GM19467 (cell line): ENCODE measurements around the gene QRICH2.
"Not testable (repeated sequence)": the region's sequence is repeated elsewhere in the genome, so short reads cannot be mapped to it uniquely, and the experiment has no call there.

Experiments
- ATAC-seq: cut with Tn5 transposase; IDR thresholded peaks from one replicate; pipeline ENCODE4 v1.9.1; 2021; ENCODE audit warnings: mild to moderate bottlenecking, moderate library complexity; ENCODE audit not compliant: unreplicated experiment

Gene QRICH2

DNA sequence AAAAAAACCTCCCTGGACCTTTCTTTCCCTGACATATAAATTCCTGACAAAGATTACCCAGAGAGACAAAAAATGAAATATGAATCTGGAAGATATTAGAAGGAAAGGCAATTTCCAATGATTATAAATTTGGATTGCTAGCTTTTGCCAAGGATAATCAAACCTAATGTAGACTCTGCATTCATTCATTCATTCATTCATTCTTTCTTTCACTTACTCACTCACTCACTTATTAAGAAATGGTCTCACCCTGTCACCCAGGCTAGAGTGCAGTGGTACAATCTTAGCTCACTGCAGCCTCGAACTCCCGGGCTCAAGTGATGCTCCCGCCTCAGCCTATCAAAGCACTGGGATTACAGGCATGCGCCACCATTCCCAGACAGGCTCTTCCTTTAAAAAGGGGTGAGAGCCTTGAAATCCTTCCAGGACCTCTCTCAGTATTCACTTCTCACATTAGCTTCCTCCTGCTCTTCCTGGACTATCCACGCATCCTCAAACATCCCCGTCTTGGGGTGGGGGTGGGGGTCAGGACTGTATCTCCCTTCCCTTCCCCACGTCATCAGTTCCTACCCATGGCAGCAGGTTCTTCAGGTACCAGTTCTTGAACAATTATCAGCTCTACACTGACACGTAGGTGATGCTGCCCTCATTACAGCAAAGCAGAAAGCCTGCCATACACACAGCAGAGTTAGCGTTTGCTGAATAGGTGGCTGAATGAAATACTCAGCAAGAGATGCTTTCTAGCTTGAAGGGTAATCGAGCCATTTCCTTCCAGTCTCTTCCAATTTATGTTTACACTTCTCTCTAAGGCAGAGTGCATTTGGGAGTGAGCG lies 25.8 kb upstream of the QRICH2 start:
- ATAC-seq: no peak

DNA sequence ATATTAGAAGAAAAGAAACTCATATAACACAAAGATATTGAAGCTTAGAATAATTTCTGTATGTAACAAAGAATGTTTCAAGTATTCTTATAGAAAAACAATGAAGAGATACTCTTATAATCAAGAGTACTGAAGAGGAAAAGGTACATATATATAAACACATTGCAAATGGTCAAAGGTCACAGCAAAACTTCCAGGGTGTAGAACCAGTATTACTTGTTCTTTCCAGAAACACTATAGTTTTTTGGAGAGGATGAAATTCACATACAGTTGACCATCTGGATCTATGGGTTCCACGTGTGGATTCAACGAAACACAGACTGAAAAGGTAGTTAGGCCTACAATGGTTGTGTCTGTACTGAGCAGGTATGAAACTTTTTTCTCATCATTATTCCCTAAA lies 23.0 kb upstream of the QRICH2 start:
- no peak for ATAC-seq

DNA sequence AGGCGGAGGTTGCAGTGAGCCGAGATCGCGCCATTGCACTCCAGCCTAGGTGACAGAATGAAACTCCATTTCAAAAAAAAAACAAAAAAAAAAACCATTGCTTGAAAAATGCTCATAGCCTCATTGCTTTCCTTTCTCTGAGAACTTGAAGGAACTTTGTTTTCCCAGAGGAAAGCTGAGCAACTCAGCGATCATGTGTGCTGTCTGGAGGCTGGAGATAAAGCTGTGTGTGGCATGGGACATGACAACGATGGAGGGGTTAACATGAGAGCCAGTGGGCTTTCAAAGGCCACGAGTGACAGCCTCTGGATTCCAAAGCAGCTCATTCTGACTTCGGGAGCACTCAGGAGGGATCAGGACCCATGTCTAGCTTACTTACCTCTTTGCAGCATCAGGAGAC lies 21.6 kb upstream of the QRICH2 start:
- ATAC-seq: no peak

DNA sequence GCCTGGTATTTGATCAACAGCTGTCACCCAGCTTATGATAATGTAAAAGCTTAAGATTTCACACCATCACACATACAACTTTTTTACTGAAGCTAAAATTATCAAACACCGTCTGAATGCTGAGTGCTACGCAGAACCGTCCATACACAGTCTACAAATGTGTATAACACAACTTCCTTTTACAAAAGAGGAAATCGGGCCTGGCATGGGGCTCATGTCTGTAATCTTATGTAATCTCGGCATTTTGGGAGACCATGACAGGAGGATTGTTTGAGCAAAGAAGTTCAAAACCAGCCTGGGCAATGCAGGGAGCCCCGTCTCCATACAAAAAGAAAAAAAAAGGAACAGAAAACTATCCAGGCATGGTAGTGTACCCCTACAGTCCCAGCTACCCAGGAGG lies 19.6 kb upstream of the QRICH2 start:
- no peak for ATAC-seq

DNA sequence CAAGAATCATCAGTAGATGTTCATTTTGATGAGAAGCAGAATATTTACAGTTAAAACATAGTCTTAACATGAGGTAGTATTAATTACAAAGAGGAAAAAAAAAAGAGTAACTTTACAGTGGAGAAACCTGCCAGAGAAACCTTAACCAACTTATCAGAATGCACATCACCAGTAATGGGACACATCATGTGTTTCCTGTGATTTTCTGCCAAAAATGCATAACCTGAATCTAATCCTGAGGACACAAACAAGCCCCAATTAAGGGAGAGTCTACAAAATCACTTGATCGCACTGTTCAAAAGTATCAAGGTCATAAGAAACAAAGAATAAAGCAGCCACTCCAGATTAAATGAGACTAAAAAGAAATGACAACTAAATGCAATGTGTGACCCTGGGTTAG lies 18.2 kb upstream of the QRICH2 start:
- no peak for ATAC-seq

DNA sequence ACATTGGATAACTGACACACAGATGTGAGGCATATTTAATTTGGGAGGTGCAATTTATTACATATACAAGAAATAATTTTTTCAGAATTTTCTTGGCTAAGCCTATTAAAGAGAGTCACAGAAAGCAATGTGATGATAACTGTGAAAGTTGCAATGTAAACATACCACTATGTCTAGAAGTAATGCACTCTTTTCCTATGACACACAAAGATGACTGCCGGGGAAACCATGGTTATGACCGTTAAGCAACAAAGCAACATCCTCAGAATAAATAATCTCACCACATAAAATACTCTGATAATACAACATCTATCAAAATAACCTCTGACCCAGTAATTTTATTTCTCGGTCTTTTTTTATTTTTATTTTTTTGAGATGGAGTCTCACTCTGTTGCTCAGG lies 10.5 kb upstream of the QRICH2 start:
- ATAC-seq: no peak

DNA sequence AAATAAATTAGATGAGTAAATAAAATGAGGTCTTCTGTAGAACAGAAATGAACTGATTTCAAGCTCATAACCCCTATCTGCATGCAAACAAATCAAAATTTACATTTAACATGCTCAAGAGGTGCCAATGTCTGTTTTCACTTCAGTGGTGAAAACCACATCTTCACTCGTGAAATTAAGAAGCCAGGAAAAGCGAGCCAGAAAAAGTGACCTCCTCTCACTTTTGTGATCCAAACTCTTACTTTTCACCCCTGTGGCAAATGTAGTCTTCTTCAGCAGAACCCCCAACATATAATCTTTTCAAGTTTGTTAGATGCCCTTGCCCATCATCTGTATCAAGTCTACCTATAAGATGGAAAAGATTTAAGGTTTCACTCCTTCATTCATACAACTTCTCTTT lies 9.5 kb upstream of the QRICH2 start:
- ATAC-seq: no peak

DNA sequence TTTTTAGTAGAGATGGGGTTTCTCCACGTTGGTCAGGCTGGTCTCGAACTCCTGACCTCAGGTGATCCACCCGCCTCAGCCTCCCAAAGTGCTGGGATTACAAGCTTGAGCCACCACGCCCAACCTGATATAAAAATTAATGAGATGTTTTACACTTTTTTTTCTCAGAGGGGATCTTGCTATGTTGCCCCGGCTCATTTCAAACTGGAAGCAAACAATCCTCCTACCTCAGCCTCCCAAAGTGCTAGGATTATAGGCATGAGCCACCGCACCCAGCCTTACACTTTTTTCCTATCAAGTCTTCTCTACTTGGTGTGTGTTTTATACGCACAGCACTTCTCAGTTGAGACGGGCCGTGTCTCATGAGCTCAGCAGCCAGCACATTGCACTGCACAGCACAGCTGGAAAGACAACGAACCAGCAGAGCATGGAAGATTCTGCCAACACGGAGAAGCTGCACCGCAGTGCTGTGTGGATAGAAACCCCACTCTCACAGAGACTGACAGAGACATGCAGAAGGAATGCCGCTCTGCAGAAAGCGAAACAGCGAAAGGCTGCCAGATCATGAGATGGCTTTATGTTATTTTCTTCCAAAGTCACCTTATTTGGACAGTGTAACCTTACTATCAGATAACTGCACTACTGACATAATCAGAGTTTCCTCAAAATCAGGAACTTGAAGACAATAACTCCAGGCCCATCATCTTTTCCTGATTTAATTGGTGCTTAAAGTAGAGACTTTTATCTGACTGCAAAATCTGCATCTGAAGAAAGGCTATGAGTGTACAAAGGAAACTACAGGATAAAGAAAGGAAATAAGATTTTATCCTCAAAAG lies 6.5 kb upstream of the QRICH2 start:
- no peak for ATAC-seq

DNA sequence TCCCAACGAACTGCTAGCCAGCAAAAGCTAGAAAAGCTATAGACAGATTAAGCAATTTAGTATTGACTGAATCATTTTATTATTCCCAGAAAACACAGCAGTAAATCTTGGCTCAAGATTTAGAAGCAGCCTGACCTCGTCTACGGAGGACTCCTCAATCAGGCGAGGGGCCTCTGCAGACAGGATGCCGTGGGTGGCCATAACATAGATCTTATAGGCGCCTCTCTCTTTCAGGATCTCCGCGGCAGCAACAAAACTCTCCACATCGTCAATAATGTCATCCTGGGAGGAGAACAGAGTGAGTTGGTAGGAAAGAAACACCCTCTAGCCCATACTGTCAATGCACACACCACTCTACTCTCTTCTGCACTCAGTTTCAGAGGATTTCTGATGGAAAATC lies 4.7 kb upstream of the QRICH2 start:
- ATAC-seq: no peak

DNA sequence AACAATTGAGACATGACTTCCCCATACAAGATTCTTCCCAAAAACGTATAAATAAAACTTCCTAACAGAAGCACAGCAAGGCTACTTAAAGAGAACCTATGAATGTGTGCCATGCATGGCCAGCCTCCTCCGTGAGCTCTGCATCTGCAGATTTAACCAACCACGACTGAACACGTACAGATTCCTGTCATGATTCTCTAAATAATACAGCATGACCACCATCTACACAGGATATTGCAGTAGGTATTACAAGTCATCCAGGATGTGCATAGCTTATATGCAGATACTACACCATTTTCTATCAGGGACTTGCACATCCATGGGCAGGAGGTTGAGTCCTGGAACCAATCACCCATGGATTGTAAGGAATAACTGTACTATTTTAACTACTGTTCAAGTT lies 1.4 kb upstream of the QRICH2 start:
- no peak for ATAC-seq

DNA sequence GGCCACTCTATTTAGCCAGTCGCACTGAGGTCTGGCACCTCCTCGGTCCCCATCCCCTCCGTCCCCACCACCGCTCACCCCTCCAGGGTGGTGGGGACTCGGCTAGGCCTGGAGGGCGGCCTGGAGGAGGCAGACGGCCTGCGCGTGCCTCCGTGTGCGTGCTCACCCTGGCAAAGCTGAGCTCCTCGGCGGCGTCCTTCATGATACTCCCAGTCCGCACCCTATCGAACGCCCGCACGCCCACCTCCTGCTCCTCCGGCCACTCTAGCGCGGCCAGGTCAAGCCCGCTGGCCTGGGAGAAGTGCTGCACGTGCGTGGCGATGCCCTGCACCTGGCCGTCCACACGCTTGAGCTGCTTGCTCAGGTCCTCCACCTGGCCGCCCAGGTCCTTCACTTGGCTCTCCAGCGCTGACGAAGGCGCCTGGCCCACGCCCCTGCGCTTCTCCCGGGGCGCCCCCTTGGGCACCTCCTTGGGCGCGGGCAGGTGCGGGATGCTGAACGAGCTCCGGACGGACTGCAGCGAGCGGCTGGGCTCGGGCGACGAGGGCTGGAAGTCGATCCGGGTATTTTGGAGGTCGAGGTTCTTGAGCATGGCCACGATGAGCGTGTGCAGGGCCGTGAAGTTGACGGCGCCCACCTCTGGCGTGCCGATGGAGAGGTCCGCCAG lies 644 bp downstream of the QRICH2 start:
- no peak for ATAC-seq

DNA sequence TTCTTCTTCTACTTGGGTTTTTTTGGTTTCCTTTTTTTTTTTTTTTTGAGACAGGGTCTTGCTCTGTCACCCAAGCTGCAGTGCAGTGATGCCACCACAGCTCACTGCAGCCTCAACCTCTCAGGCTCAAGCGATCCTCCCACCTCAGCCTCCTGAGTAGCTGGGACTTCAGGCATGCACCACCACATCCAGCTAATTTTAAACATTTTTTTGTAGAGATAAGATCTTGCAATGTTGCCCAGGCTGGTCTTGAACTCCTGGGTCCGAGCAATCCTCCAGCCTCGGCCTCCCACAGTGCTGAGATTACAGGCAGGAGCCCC lies 3.0 kb downstream of the QRICH2 start:
- not testable (repeated sequence) for ATAC-seq

DNA sequence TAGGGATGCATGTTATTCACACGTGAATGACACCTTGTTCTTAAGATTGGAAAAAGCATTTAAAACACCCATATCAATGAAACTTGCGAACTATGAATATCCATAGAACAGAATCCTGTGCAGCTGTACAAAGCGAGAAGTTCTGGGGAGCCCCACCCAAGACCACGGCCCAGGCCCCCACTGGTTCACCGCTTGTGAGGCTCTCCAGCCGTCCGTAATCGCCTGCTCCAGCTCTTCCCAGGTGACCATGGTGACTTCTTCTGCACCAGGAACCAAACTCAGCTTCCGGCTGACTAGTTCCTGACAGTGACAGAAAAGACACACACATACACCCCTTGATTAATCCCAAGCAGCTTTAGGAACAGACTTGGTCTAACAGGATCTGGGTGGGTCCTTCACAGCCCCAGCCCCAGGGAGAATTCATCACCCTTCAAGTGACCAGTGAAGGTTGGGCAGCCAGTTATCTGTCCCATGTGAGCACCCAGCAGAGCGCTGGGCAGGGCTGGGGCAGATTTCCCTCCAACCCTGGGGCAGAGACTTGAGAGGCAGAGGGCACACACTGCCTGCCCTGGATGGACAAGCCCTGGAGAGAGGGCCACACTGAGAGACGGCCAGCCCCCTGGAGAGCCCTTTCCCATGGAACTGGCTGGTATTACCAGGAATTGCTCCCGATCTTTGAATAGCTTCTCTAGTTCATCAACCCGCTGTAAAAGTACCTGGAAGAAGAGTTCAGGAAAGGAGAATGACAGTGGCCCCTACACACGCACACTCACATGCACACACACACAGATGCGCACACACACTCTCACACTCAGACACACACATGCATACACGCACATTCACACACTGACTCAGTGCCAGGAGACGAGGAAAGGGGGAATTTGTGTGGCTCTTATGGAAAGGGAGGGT lies 3.6 kb downstream of the QRICH2 start:
- ATAC-seq: no peak

DNA sequence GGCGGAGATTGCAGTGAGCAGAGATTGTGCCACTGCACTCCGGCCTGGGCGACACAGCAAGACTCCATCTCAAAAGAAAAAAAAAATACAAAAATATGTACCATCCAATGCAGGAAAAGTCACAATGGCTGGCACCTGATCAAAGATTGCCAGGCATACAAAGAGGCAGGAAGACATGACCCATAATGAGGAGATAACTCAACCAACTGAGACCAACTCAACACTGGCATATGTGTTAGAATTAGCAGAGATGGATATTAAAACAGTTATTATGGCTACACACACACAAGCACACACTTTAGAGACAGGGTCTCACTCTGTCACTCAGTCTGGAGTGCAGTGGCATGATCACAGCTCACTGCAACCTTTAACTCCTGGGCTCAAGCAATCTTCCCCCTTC lies 10.6 kb downstream of the QRICH2 start:
- ATAC-seq: no peak

DNA sequence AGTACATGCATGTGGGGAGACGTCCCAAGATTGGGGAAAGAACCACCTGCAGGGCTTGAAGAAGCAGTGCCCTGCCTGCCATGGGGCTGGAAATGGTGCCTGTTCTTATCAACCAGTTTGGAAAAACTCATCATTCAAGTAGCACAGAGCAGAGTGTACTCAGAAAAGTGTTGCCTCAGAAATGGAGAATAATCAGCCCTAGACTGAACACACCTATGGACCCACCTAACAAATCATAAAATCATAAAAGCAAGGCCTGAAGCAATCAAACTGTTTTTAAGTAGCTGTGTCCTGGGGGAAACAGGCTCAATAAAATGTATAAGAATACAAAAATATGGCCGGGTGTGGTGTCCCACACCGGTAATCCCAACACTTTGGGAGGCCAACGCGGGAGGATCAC lies 11.2 kb downstream of the QRICH2 start:
- no peak for ATAC-seq

DNA sequence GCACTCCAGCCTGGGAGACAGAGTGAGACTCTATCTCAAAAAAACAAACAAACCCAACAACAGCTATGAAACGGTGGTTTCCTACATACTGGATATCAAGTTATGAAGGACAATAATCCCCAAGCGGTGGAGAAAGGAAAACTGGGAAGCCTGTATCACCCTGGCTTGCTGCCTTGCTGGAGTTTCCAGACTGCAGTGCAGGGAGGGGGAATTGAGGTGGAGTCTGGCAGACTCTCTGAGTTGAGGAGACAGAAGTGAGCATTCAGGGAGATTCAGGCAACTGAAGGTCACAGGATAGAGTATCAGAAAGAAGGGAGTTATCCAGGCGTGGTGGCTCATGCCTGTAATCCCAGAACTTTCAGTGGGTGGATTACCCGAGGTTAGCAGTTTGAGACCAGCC lies 11.9 kb downstream of the QRICH2 start:
- ATAC-seq: no peak

DNA sequence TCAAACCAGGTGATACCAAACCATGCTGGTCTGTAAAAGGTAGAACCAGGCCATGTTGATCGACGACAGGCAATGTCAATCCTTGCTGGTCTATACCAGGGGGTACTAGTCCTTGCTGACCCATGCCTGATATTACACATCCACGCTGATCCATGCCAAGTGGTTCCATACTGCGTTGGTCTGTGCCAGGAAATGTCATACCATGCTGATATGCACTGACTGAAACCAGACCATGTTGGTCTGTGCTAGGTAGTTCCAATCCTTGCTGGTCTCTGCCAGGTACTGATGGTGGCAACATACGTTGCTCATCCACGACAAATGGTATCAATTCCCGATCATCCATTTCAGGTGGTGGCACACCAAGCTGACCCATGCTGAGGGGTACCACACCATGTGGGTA lies 15.0 kb downstream of the QRICH2 start:
- no peak for ATAC-seq

DNA sequence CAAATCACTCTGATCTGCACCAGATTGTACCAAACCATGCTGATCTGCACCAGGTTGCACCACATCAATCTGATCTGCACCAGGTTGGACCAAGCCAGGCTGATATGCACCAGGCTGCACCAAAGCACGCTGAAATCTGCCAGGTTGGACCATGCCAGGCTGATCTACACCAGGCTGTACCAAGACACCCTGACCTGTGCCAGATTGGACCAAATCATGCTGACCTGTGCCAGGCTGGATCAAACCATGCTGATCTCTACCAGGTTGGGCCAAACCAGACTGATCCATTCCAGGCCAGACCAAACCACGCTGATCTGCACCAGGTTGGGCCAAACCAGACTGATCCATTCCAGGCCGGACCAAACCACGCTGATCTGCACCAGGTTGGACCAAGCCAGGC lies 15.5 kb downstream of the QRICH2 start:
- no peak for ATAC-seq

DNA sequence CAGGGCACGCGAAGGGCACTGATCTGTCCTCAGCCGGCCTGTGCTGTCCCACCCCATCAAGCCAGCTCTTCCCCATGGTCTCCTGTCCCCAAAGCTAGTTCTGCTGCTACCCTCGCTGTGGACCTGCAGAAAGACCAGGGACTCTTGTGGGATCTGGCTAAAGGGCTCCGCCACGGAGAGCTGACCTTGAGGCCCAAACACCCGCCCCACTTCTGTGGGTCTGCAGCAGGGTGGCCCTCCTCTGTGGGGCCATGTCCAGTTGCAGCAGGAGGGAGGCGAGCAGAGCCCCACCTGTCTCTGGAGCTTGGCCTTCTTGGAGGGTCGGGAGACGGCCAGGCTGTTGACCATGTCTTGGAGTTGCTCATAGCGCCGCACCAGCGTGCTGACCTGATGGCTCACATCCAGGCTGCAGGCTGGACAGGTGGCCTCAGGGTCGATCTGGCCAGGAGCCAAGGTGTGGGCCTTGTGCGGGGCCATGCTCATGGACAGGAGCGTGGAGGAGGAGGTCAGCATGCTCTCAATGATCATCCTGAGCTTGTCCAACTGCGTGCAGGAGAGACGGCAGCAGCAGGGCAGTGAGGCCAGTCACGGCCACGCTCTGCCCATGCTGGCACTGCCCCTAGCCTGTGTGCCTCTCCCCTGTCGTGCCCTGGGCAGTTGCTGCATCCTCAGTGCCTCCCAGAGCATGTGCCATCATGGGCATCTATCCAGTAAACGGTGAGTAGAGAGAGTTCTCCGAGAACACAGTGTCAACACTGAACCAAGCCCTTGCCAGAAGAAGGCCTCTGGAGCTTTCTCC lies 26.3 kb downstream of the QRICH2 start:
- no peak for ATAC-seq

DNA sequence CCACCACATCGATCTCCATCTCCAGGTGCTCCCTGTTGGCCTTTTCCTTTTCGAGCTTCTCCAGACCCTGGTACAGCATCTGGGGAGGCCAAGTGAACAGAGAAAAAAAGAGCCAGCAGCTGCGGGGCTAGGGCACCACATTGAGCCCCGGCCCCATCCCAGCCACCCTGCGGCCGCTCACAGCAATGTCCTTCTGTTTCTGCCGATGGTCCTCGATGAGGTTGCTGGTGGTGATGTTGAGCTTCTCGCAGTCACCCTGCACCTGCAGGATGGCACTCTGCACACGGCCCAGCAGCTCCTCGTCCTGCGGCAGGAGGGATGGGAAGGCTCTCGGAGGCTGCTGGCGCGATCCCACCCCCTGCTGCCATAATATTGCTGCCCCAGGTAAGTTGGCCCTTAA lies 27.4 kb downstream of the QRICH2 start:
- ATAC-seq: no peak
